Measurements from ENCODE around the gene LARGE1. TPM values are rescaled to one million over a fixed set of nuclear protein-coding genes. Genes with fewer than 3 reads are reported as not detected.

LARGE1 gene
- total and polyA plus RNA-seq, 10 donors = 1.9 to 35.8 (median 22.8) TPM

GRCh38 chr22:33557836-33558235 lies 362.4 kb downstream of the LARGE1 start:
- TF ChIP-seq CTCF (IDR thresholded peaks at IDR 0.05 in 8 of 11, conservative IDR thresholded peaks at IDR 0.05 in 3 of 11) (no peak), POLR2AphosphoS5 (IDR thresholded peaks at IDR 0.05) (no peak), POLR2A (IDR thresholded peaks at IDR 0.05) (no peak)
- H3K36me3 ChIP-seq = no peaks in the 10 kb centered on the region
- intact Hi-C loops (cut with DNase I; ENCODE audit: low total_unique reads) = no loop called here
- H3K4me1 ChIP-seq = peaks cover 0 to 10% (median 0%) of the 10 kb centered on the region in 6 donors
- H3K27me3 ChIP-seq (replicated peaks in 1 of 7) = no peaks in the 10 kb centered on the region
- no peak overlapping the region for H3K27ac ChIP-seq
- DNase-seq = no peak
- no peak overlapping the region for H3K4me3 ChIP-seq
- H3K9me3 ChIP-seq = no peaks in the 10 kb centered on the region
- WGBS, 5 donors = 77 to 89% (median 84%) methylated on average over 7 of the region's 7 CpGs

- DNase-seq = no peak
- WGBS, 5 donors = 80 to 88% (median 85%) methylated on average over 5 of the region's 5 CpGs
- no peaks in the 10 kb centered on the region for H3K4me1 ChIP-seq
- intact Hi-C loops (cut with DNase I; ENCODE audit: low total_unique reads) = no loop called here
- TF ChIP-seq POLR2A (IDR thresholded peaks at IDR 0.05) = no peak
- TF ChIP-seq CTCF (IDR thresholded peaks at IDR 0.05 in 8 of 11, conservative IDR thresholded peaks at IDR 0.05 in 3 of 11) = no peak
- TF ChIP-seq POLR2AphosphoS5 (IDR thresholded peaks at IDR 0.05) = no peak
- H3K9me3 ChIP-seq = no peaks in the 10 kb centered on the region
- no peak overlapping the region for H3K27ac ChIP-seq
- no peaks in the 10 kb centered on the region for H3K36me3 ChIP-seq
- no peak overlapping the region for H3K4me3 ChIP-seq
- H3K27me3 ChIP-seq (replicated peaks in 1 of 7) = no peaks in the 10 kb centered on the region
These were observed 364.3 kb downstream of the LARGE1 start for GRCh38 chr22:33555814-33556522.

GRCh38 chr22:33553493-33553892 lies 366.8 kb downstream of the LARGE1 start:
- 26 to 56% (median 43%) methylated on average over 5 of the region's 5 CpGs for WGBS, 5 donors
- Histone ChIP-seq H3K36me3 (no peaks in the 10 kb centered on the region), H3K4me1 (no peaks in the 10 kb centered on the region), H3K27me3 (replicated peaks in 1 of 7) (no peaks in the 10 kb centered on the region), H3K9me3 (peaks cover 0 to 5% (median 0%) of the 10 kb centered on the region in 8 donors), H3K27ac (no peak overlapping the region), H3K4me3 (no peak overlapping the region)
- intact Hi-C loops (cut with DNase I; ENCODE audit: low total_unique reads) = no loop called here
- DNase-seq = no peak
- TF ChIP-seq POLR2A (IDR thresholded peaks at IDR 0.05) (no peak), CTCF (IDR thresholded peaks at IDR 0.05 in 8 of 11, conservative IDR thresholded peaks at IDR 0.05 in 3 of 11) (no peak), POLR2AphosphoS5 (IDR thresholded peaks at IDR 0.05) (no peak)

- Histone ChIP-seq H3K36me3 (no peaks in the 10 kb centered on the region), H3K9me3 (peaks cover 0 to 5% (median 0%) of the 10 kb centered on the region in 8 donors), H3K4me3 (no peak overlapping the region), H3K27ac (no peak overlapping the region), H3K4me1 (peaks cover 0 to 10% (median 4%) of the 10 kb centered on the region in 6 donors), H3K27me3 (replicated peaks in 1 of 7) (no peaks in the 10 kb centered on the region)
- no peak for DNase-seq
- intact Hi-C loops (cut with DNase I; ENCODE audit: low total_unique reads) = no loop called here
- 53 to 62% (median 57%) methylated on average over 4 of the region's 4 CpGs for WGBS, 5 donors
- no peak for TF ChIP-seq POLR2AphosphoS5 (IDR thresholded peaks at IDR 0.05)
- no peak for TF ChIP-seq POLR2A (IDR thresholded peaks at IDR 0.05)
- TF ChIP-seq CTCF (IDR thresholded peaks at IDR 0.05 in 8 of 11, conservative IDR thresholded peaks at IDR 0.05 in 3 of 11) = no peak
These were observed 375.6 kb downstream of the LARGE1 start for GRCh38 chr22:33544707-33545106.
